Activated CD4-positive, alpha-beta T cell treated with anti-CD3 and anti-CD28 coated beads, Interleukin-10, Interleukin-2, amounts not matched to agents 100 ng/mL and 50 ng/mL, durations not matched to agents 16 hours and 8 hours (primary cell): ENCODE measurements around the gene ZDHHC9.

Experiments
- DNase-seq: peaks from one replicate; pipeline ENCODE4 v3.0.0-alpha.2; 2020

ZDHHC9 gene

GRCh38 chrX:129813662-129814368, 29.9 kb downstream of the ZDHHC9 start:
- DNase-seq = no peak

GRCh38 chrX:129808829-129809796, 34.6 kb downstream of the ZDHHC9 start:
- DNase-seq = peak; percentile 30

GRCh38 chrX:129808158-129808828, 35.4 kb downstream of the ZDHHC9 start:
- DNase-seq = no peak

- DNase-seq = no peak
Observed at GRCh38 chrX:129804806-129805205, 38.9 kb downstream of the ZDHHC9 start.

GRCh38 chrX:129802863-129803262, 40.8 kb downstream of the ZDHHC9 start:
- no peak for DNase-seq

- no peak for DNase-seq
Observed at GRCh38 chrX:129800186-129800585, 43.5 kb downstream of the ZDHHC9 start.

- peak; percentile 45 for DNase-seq
Observed at GRCh38 chrX:129798888-129799287, 44.8 kb downstream of the ZDHHC9 start.

- DNase-seq = no peak
Observed at GRCh38 chrX:129798456-129798855, 45.2 kb downstream of the ZDHHC9 start.

GRCh38 chrX:129797251-129797906, 46.3 kb downstream of the ZDHHC9 start:
- no peak for DNase-seq

- DNase-seq = no peak
Observed at GRCh38 chrX:129795584-129795983, 48.1 kb downstream of the ZDHHC9 start.

GRCh38 chrX:129793604-129794191, 50.0 kb downstream of the ZDHHC9 start:
- no peak for DNase-seq

GRCh38 chrX:129792586-129793291, 50.9 kb downstream of the ZDHHC9 start:
- DNase-seq = no peak

GRCh38 chrX:129791961-129792570, 51.6 kb downstream of the ZDHHC9 start:
- DNase-seq = no peak

- DNase-seq = no peak
Observed at GRCh38 chrX:129791336-129791735, 52.4 kb downstream of the ZDHHC9 start.

- DNase-seq = no peak
Observed at GRCh38 chrX:129790808-129791207, 52.9 kb downstream of the ZDHHC9 start.

- DNase-seq = no peak
Observed at GRCh38 chrX:129790146-129790545, 53.5 kb downstream of the ZDHHC9 start.

- DNase-seq = no peak
Observed at GRCh38 chrX:129788527-129788926, 55.2 kb downstream of the ZDHHC9 start.

GRCh38 chrX:129787336-129788055, 56.2 kb downstream of the ZDHHC9 start:
- no peak for DNase-seq

- DNase-seq = no peak
Observed at GRCh38 chrX:129786210-129786651, 57.5 kb downstream of the ZDHHC9 start.

- DNase-seq = no peak
Observed at GRCh38 chrX:129785160-129785947, 58.3 kb downstream of the ZDHHC9 start.
